ENCODE data around the gene BRINP2. TPM values are rescaled to one million over a fixed set of nuclear protein-coding genes. Genes with fewer than 3 reads are reported as not detected.

BRINP2 gene
- total RNA-seq, 4 donors from 2014 or later, result 0.26 to 0.42 TPM; not detected in 2

- no peak overlapping the region for H3K4me3 ChIP-seq (ENCODE audit: low read depth, poor library complexity, severe bottlenecking)
- DNase-seq (ENCODE audit: low spot score in 2 of 2), result no peak
- TF ChIP-seq CTCF (IDR thresholded peaks at IDR 0.05) (no peak), POLR2A (IDR thresholded peaks at IDR 0.05) (no peak)
- WGBS, 2 donors, result 87 to 90% methylated on average over 2 of the region's 2 CpGs
- intact Hi-C loops (cut with DNase I; ENCODE audit: low total_unique reads), result no loop called here
Measured at GRCh38 chr1:177186639-177187038, 15.9 kb downstream of the BRINP2 start.

- intact Hi-C loops (cut with DNase I; ENCODE audit: low total_unique reads), result no loop called here
- no peak overlapping the region for H3K4me3 ChIP-seq (ENCODE audit: low read depth, poor library complexity, severe bottlenecking)
- no peak for TF ChIP-seq CTCF (IDR thresholded peaks at IDR 0.05)
- no peak for TF ChIP-seq POLR2A (IDR thresholded peaks at IDR 0.05)
- WGBS, 2 donors, result 40 to 50% methylated on average over 3 of the region's 3 CpGs
- no peak for DNase-seq (ENCODE audit: low spot score in 2 of 2)
Measured at GRCh38 chr1:177190308-177190970, 19.7 kb downstream of the BRINP2 start.

- TF ChIP-seq CTCF (IDR thresholded peaks at IDR 0.05) (no peak), POLR2A (IDR thresholded peaks at IDR 0.05) (no peak)
- DNase-seq (ENCODE audit: low spot score in 2 of 2), result no peak
- H3K4me3 ChIP-seq (ENCODE audit: low read depth, poor library complexity, severe bottlenecking), result no peak overlapping the region
- intact Hi-C loops (cut with DNase I; ENCODE audit: low total_unique reads), result no loop called here
- WGBS, 2 donors, result 67 to 76% methylated on average over 2 of the region's 2 CpGs
Measured at GRCh38 chr1:177198243-177198642, 27.5 kb downstream of the BRINP2 start.

GRCh38 chr1:177200290-177200689, 29.5 kb downstream of the BRINP2 start:
- TF ChIP-seq POLR2A (IDR thresholded peaks at IDR 0.05), result no peak
- no peak overlapping the region for H3K4me3 ChIP-seq (ENCODE audit: low read depth, poor library complexity, severe bottlenecking)
- WGBS, 2 donors, result 73 to 84% methylated on average over 4 of the region's 4 CpGs
- intact Hi-C loops (cut with DNase I; ENCODE audit: low total_unique reads), result no loop called here
- no peak for DNase-seq (ENCODE audit: low spot score in 2 of 2)

- no peak overlapping the region for H3K4me3 ChIP-seq (ENCODE audit: low read depth, poor library complexity, severe bottlenecking)
- intact Hi-C loops (cut with DNase I; ENCODE audit: low total_unique reads), result no loop called here
- DNase-seq (ENCODE audit: low spot score in 2 of 2), result no peak
- TF ChIP-seq POLR2A (IDR thresholded peaks at IDR 0.05) (no peak), CTCF (IDR thresholded peaks at IDR 0.05) (no peak)
Measured at GRCh38 chr1:177206831-177207355, 36.1 kb downstream of the BRINP2 start.

GRCh38 chr1:177208920-177209319, 38.2 kb downstream of the BRINP2 start:
- 78 to 83% methylated on average over 4 of the region's 4 CpGs for WGBS, 2 donors
- DNase-seq (ENCODE audit: low spot score in 2 of 2), result no peak
- TF ChIP-seq CTCF (IDR thresholded peaks at IDR 0.05), result no peak
- no peak for TF ChIP-seq POLR2A (IDR thresholded peaks at IDR 0.05)
- intact Hi-C loops (cut with DNase I; ENCODE audit: low total_unique reads), result no loop called here
- H3K4me3 ChIP-seq (ENCODE audit: low read depth, poor library complexity, severe bottlenecking), result no peak overlapping the region
